ENCODE data around the gene LDB3. TPM values are rescaled to one million over a fixed set of nuclear protein-coding genes. Genes with fewer than 3 reads are reported as not detected.

The LDB3 gene
- total RNA-seq, 1 experiment from 2014 or later, result 0.20 TPM

DNA sequence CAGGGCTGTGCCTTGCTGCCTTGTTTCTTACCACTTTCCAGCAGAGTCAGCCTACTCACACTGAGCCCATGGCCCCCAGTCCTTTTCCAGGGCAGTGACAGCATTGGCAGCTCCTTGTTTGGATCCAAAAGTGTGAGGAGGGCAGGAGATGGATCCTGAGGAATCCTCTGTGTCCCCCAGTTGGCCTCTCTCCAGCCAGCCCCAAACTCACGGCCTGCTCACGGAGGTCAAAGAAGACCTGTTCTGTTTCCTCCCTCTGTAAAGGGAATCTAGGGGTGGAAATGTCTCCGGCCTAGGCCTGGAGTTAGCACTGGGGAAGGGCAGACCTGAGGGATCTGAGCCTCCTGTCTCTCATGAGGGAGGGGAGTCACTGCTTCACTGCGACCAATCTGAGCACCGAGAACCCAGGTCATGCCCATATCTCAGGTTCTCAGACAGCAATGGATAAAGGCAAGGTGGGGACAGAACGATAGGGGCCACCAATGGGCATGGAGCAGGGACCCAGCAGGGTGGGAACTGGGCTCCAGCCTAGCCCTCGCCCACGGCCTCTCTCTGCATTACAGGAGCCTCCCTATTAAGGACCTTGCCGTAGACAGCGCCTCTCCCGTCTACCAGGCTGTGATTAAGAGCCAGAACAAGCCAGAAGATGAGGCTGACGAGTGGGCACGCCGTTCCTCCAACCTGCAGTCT lies 23.2 kb downstream of the LDB3 start:
- intact Hi-C loops (cut with micrococcal nuclease), result no loop called here
- ChIA-PET RAD21 (ENCODE audit: low non-redundant PET in 1 of 2, low total read pairs in 2 of 2, uncharacterized antibody in 2 of 2, unreplicated experiment in 2 of 2) (no interaction called here), POLR2A (no interaction called here), CTCF (interaction anchor here (0.6 to 1.4 kb wide), 2 partner anchors 208 to 275 kb away, joined by 3 to 4 read pairs; no protein-coding TSS in a partner anchor)
- Histone ChIP-seq H3K9me3 (ENCODE audit: control insufficient read depth in 1 of 2, insufficient read depth in 1 of 2, low read depth in 1 of 2, low read length in 2 of 2) (no peaks in the 10 kb centered on the region), H4K20me1 (ENCODE audit: insufficient read depth) (no peaks in the 10 kb centered on the region), H3K4me1 (ENCODE audit: control insufficient read depth in 1 of 2, insufficient read depth in 2 of 2, low read length in 2 of 2) (no peaks in the 10 kb centered on the region), H3K27ac (ENCODE audit: low read depth, low read length) (no peak overlapping the region), H3K4me3 (replicated peaks in 1 of 2; ENCODE audit: low read depth in 1 of 2, low read length in 2 of 2) (no peak overlapping the region), H3K9me2 (ENCODE audit: insufficient read depth) (no peaks in the 10 kb centered on the region), H3K79me2 (ENCODE audit: insufficient read depth, low read length) (no peaks in the 10 kb centered on the region), H3K36me3 (ENCODE audit: control insufficient read depth in 1 of 2, insufficient read depth in 2 of 2, low read length in 2 of 2) (no peaks in the 10 kb centered on the region), H2AFZ (ENCODE audit: low read depth, low read length, poor library complexity, severe bottlenecking) (no peak overlapping the region), H3K27me3 (ENCODE audit: insufficient read depth, low read length) (no peaks in the 10 kb centered on the region), H3K9ac (ENCODE audit: low read length) (no peak overlapping the region), H3K4me2 (ENCODE audit: low read length) (no peak overlapping the region)
- BruUV-seq (replicated peaks), result no TSS peak
- no peak for ATAC-seq
- DNase-seq (ENCODE audit: low read depth, low spot score), result no peak
- TF ChIP-seq POLR2AphosphoS5 (IDR thresholded peaks at IDR 0.05; ENCODE audit: low read depth, low read length) (no peak), EGR1 (IDR thresholded peaks at IDR 0.05; ENCODE audit: low read depth) (no peak), SRF (IDR thresholded peaks at IDR 0.05; ENCODE audit: low read depth) (no peak), SP1 (IDR thresholded peaks at IDR 0.05; ENCODE audit: low read depth) (no peak), EZH2phosphoT487 (IDR thresholded peaks at IDR 0.05; ENCODE audit: borderline replicate concordance) (no peak), JUND (IDR thresholded peaks at IDR 0.05) (no peak), POLR2A (IDR thresholded peaks at IDR 0.05; ENCODE audit: borderline replicate concordance, extremely low read depth, insufficient read depth, insufficient read length) (no peak)

GRCh38 chr10:86692023-86692514 lies 23.8 kb downstream of the LDB3 start:
- no peak for DNase-seq (ENCODE audit: low read depth, low spot score)
- Histone ChIP-seq H3K36me3 (ENCODE audit: control insufficient read depth in 1 of 2, insufficient read depth in 2 of 2, low read length in 2 of 2) (no peaks in the 10 kb centered on the region), H3K4me1 (ENCODE audit: control insufficient read depth in 1 of 2, insufficient read depth in 2 of 2, low read length in 2 of 2) (no peaks in the 10 kb centered on the region), H3K27me3 (ENCODE audit: insufficient read depth, low read length) (no peaks in the 10 kb centered on the region), H3K9ac (ENCODE audit: low read length) (no peak overlapping the region), H3K79me2 (ENCODE audit: insufficient read depth, low read length) (no peaks in the 10 kb centered on the region), H3K4me2 (ENCODE audit: low read length) (no peak overlapping the region), H2AFZ (ENCODE audit: low read depth, low read length, poor library complexity, severe bottlenecking) (no peak overlapping the region), H3K4me3 (replicated peaks in 1 of 2; ENCODE audit: low read depth in 1 of 2, low read length in 2 of 2) (no peak overlapping the region), H3K9me2 (ENCODE audit: insufficient read depth) (no peaks in the 10 kb centered on the region), H4K20me1 (ENCODE audit: insufficient read depth) (no peaks in the 10 kb centered on the region), H3K9me3 (ENCODE audit: control insufficient read depth in 1 of 2, insufficient read depth in 1 of 2, low read depth in 1 of 2, low read length in 2 of 2) (no peaks in the 10 kb centered on the region), H3K27ac (ENCODE audit: low read depth, low read length) (no peak overlapping the region)
- intact Hi-C loops (cut with micrococcal nuclease), result no loop called here
- CTCF ChIA-PET, result interaction anchor here (0.6 kb wide), 1 partner anchor 275 kb away, joined by 3 read pairs; no protein-coding TSS in a partner anchor
- POLR2A ChIA-PET, result no interaction called here
- RAD21 ChIA-PET (ENCODE audit: low non-redundant PET in 1 of 2, low total read pairs in 2 of 2, uncharacterized antibody in 2 of 2, unreplicated experiment in 2 of 2), result no interaction called here
- BruUV-seq (replicated peaks), result no TSS peak
- TF ChIP-seq ZFX (IDR thresholded peaks at IDR 0.05) (no peak), EZH2phosphoT487 (IDR thresholded peaks at IDR 0.05; ENCODE audit: borderline replicate concordance) (no peak), JUND (IDR thresholded peaks at IDR 0.05) (no peak)
- no peak for ATAC-seq

Data from HCT116 (cell line).